OCI-LY1 (cell line): ENCODE measurements around the gene PSORS1C2.

Source experiments
- H2AFZ ChIP-seq: fragments of 200-600 bp; sonication (generic), shearing (Covaris generic); 2 replicates; pipeline ENCODE4 v1.6.0; 2014; ENCODE audit warnings: antibody characterized with exemption, mild to moderate bottlenecking, low read length
- H3F3A ChIP-seq: fragments of 200-600 bp; sonication (generic), shearing (Covaris generic); 2 replicates; pipeline ENCODE4 v1.6.0; 2014; ENCODE audit warnings: mild to moderate bottlenecking, antibody characterized with exemption, low read length, moderate library complexity; ENCODE audit not compliant: insufficient read depth
- H3K27ac ChIP-seq: fragments of 200-600 bp; sonication (generic); 2 replicates; pipeline ENCODE4 v1.5.1; 2014; ENCODE audit warnings: low read length, mixed run types, mild to moderate bottlenecking, low read depth; ENCODE audit not compliant: poor library complexity, severe bottlenecking
- H3K27me3 ChIP-seq: fragments of 200-600 bp; sonication (generic); 2 replicates; pipeline ENCODE4 v1.6.0; 2014; ENCODE audit warnings: antibody characterized with exemption, mild to moderate bottlenecking, low read length, moderate library complexity; ENCODE audit not compliant: insufficient read depth
- H3K36me3 ChIP-seq: fragments of 200-600 bp; sonication (generic); 2 replicates; pipeline ENCODE4 v1.6.1; 2014; ENCODE audit warnings: mild to moderate bottlenecking, antibody characterized with exemption, low read length, moderate library complexity, mixed read lengths; ENCODE audit not compliant: insufficient read depth
- H3K4me1 ChIP-seq: fragments of 200-600 bp; sonication (generic); 2 replicates; pipeline ENCODE4 v1.5.1; 2014; ENCODE audit warnings: mild to moderate bottlenecking, low read length, moderate library complexity; ENCODE audit not compliant: insufficient read depth, severe bottlenecking
- H3K4me2 ChIP-seq: fragments of 200-600 bp; sonication (generic), shearing (Covaris generic); 2 replicates; pipeline ENCODE4 v1.6.1; 2014; ENCODE audit warnings: low read length
- H3K4me3 ChIP-seq: fragments of 200-600 bp; sonication (generic); 2 replicates; pipeline ENCODE4 v1.5.1; 2014; ENCODE audit warnings: low read length, low read depth, mild to moderate bottlenecking, mixed read lengths; ENCODE audit not compliant: poor library complexity, severe bottlenecking
- H3K79me2 ChIP-seq: fragments of 200-600 bp; shearing (Covaris generic); 2 replicates; pipeline ENCODE4 v1.6.1; 2016; ENCODE audit warnings: mixed run types, low read length, mixed read lengths; ENCODE audit not compliant: insufficient read depth
- H3K9ac ChIP-seq: fragments of 200-600 bp; sonication (generic), shearing (Covaris generic); 2 replicates; pipeline ENCODE4 v1.6.1; 2014; ENCODE audit warnings: mild to moderate bottlenecking, low read length, mixed read lengths
- H3K9me2 ChIP-seq: fragments of 200-600 bp; sonication (generic), shearing (Covaris generic); 2 replicates; pipeline ENCODE4 v1.6.1; 2014; ENCODE audit warnings: low read depth, mild to moderate bottlenecking, low read length, mixed read lengths
- H3K9me3 ChIP-seq: fragments of 200-600 bp; shearing (Covaris generic); 2 replicates; pipeline ENCODE4 v1.6.1; 2014; ENCODE audit warnings: low read length, mixed read lengths
- H4K20me1 ChIP-seq: fragments of 200-600 bp; sonication (generic), shearing (Covaris generic); 2 replicates; pipeline ENCODE4 v1.6.0; 2016; ENCODE audit warnings: mild to moderate bottlenecking, low read length; ENCODE audit not compliant: insufficient read depth
- CTCF ChIP-seq: fragments of 200-600 bp; sonication (generic), shearing (Covaris generic); IDR thresholded peaks from 2 replicates; pipeline ENCODE4 v1.5.1; 2017; ENCODE audit warnings: mild to moderate bottlenecking, antibody characterized with exemption, low read length, moderate library complexity, mixed read lengths
- EZH2 ChIP-seq: fragments of 200-600 bp; sonication (generic), shearing (Covaris generic); IDR thresholded peaks from 2 replicates; pipeline ENCODE4 v1.8.0; 2017; ENCODE audit warnings: borderline replicate concordance, mixed run types, mild to moderate bottlenecking, antibody characterized with exemption, low read length, moderate library complexity, mixed read lengths

Gene PSORS1C2

GRCh38 chr6:31144296-31144969 is 5.6 kb upstream of the PSORS1C2 start:
- H3K4me2 ChIP-seq = no peak overlapping the region
- peaks cover 33% of the 10 kb centered on the region for H3K36me3 ChIP-seq
- TF ChIP-seq EZH2 = no peak
- no peak for TF ChIP-seq CTCF
- no peaks in the 10 kb centered on the region for H3K4me1 ChIP-seq
- H3K9me2 ChIP-seq = no peaks in the 10 kb centered on the region
- H3K27ac ChIP-seq = no peak overlapping the region
- H3F3A ChIP-seq = no peaks in the 10 kb centered on the region
- no peaks in the 10 kb centered on the region for H3K27me3 ChIP-seq
- H3K9ac ChIP-seq = no peak overlapping the region
- H3K79me2 ChIP-seq = no peaks in the 10 kb centered on the region
- H3K4me3 ChIP-seq = no peak overlapping the region
- H4K20me1 ChIP-seq = no peaks in the 10 kb centered on the region
- no peak overlapping the region for H2AFZ ChIP-seq
- H3K9me3 ChIP-seq = no peaks in the 10 kb centered on the region

- no peaks in the 10 kb centered on the region for H3K9me2 ChIP-seq
- no peaks in the 10 kb centered on the region for H3K27me3 ChIP-seq
- H3K4me1 ChIP-seq = no peaks in the 10 kb centered on the region
- no peaks in the 10 kb centered on the region for H3K9me3 ChIP-seq
- TF ChIP-seq EZH2 = no peak
- no peak for TF ChIP-seq CTCF
- no peaks in the 10 kb centered on the region for H4K20me1 ChIP-seq
- no peaks in the 10 kb centered on the region for H3F3A ChIP-seq
- H3K36me3 ChIP-seq = peaks cover 32% of the 10 kb centered on the region
- H3K27ac ChIP-seq = no peak overlapping the region
- no peaks in the 10 kb centered on the region for H3K79me2 ChIP-seq
- H3K4me2 ChIP-seq = no peak overlapping the region
- no peak overlapping the region for H3K4me3 ChIP-seq
- no peak overlapping the region for H2AFZ ChIP-seq
- no peak overlapping the region for H3K9ac ChIP-seq
Observed at GRCh38 chr6:31143148-31143547, 4.3 kb upstream of the PSORS1C2 start.

GRCh38 chr6:31142361-31142761 is 3.5 kb upstream of the PSORS1C2 start:
- H3K4me2 ChIP-seq = no peak overlapping the region
- peaks cover 32% of the 10 kb centered on the region for H3K36me3 ChIP-seq

More at GRCh38 chr6:31142361-31142761, 3.5 kb upstream of the PSORS1C2 start:
- H2AFZ ChIP-seq = no peak overlapping the region
- no peaks in the 10 kb centered on the region for H3K27me3 ChIP-seq
- no peak for TF ChIP-seq CTCF
- TF ChIP-seq EZH2 = no peak
- H3K9me2 ChIP-seq = no peaks in the 10 kb centered on the region
- no peaks in the 10 kb centered on the region for H3K9me3 ChIP-seq
- H3K4me1 ChIP-seq = peaks cover 7% of the 10 kb centered on the region
- H3F3A ChIP-seq = no peaks in the 10 kb centered on the region
- H3K9ac ChIP-seq = no peak overlapping the region
- H3K27ac ChIP-seq = no peak overlapping the region
- no peaks in the 10 kb centered on the region for H4K20me1 ChIP-seq
- H3K79me2 ChIP-seq = no peaks in the 10 kb centered on the region
- no peak overlapping the region for H3K4me3 ChIP-seq
